HG03521 (cell line): Measurements from ENCODE around the gene SELENOV.
A peak's percentile ranks its signal among the peaks of the same experiment; 100 is the strongest.

ENCODE experiments used
- ATAC-seq: cut with Tn5 transposase; IDR thresholded peaks from one replicate; pipeline ENCODE4 v1.9.1; 2021; ENCODE audit warnings: mild to moderate bottlenecking, moderate library complexity; ENCODE audit not compliant: unreplicated experiment

The SELENOV gene

DNA sequence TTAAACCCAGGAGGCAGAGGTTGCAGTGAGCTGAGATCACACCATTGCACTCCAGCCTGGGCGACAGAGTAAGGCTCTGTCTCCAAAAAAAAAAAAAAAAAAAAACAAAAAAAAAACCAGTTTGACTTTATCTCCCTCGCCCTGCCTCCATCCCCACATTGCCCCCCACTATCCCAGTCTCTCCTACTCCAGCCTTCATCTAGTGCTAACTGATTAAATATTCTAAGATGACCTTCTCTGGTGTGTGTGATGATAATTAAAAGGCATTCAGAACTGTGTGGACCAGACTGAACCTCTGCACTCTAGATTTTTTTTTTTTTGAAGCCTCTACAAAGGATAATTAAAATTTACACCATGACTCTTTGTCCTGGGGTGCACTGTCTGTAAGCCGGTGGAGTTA, 22.2 kb upstream of the SELENOV start:
- ATAC-seq, result no peak

DNA sequence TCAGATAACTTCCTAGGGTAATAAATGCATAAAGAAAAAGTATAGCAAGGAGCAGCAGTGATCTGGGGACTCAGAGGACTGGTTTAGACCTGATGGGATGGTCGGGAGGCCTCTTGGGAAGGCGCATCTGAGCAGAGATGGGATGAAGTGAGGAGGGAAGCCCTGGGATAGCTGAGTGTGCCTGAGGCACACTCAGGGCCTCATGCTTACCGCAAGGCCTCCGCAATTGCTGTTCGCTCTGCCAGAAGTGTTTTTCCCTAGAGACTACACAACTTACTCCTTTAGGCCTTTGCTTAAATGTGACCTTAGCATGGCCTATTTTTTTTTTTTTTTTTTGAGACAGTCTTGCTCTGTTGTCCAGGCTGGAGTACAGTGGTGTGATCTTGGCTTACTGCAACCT, 20.3 kb upstream of the SELENOV start:
- no peak for ATAC-seq

DNA sequence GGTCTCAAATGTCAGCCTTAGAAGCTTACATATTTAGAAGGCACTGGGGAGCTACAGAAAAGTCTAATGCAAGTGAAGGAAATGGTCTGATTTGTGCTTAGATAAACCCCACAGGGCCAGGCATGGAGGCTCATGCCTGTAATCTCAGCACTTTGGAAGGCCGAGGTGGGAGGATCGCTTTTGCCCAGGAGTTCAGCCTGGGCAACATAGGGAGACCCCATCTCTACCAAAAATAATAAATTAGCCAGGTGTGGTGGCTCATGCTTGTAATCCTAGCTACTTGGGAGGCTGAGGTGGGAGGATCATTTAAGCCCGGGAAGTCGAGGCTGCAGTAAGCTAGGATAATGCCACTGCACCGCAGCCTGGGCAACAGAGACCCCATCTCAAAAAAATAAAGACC, 18.9 kb upstream of the SELENOV start:
- ATAC-seq, result no peak

DNA sequence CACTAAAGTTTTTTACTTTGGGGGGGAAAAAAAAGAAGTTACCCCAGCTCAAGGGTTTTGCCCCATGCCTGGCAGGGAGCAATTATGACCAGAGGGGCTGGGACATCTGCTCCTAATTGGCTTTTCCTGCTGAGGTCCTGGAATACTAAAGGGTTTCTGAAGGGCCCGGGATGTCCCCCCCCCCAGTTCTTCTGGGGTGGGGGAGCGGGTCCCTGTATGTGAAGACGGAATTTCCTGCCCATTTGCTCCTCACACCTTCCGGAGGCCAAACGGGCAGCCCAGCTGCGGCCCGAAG, 17.3 kb upstream of the SELENOV start:
- no peak for ATAC-seq

DNA sequence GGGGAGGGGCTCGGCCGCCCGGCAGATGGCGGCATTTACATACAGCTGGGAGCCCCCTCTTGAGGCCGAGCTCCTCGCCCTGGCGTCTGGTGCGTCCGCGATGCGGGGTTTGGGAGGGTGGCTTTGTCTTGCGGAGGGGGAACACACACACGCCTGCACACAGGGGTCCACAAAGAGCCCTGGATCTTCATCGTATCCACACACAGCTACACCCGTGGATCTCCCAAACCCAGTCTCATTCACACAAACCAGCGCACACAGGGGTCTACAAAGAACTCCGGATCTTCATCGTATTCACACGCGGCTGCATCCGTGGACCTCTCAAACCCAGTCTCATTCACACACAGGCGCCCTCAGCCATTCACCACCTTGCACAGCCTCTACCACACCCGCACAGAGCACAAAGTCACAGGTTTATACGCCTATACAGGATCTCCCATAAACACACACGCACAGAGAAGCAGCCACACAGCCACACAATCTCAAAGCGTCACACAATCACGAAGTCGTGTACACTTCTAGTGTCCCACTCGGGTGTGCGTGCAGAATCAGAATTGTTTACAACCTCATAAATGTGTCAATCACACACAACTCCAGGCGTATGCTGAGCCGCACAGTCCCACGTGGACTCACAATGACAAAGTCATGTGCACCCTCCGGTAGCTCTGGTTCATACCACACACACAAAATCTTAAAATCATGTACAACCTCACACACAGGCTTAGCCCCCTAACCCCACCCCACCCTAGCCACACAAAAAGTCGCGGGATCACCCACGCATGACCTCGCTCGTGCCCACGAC, 16.7 kb upstream of the SELENOV start:
- ATAC-seq, result no peak

DNA sequence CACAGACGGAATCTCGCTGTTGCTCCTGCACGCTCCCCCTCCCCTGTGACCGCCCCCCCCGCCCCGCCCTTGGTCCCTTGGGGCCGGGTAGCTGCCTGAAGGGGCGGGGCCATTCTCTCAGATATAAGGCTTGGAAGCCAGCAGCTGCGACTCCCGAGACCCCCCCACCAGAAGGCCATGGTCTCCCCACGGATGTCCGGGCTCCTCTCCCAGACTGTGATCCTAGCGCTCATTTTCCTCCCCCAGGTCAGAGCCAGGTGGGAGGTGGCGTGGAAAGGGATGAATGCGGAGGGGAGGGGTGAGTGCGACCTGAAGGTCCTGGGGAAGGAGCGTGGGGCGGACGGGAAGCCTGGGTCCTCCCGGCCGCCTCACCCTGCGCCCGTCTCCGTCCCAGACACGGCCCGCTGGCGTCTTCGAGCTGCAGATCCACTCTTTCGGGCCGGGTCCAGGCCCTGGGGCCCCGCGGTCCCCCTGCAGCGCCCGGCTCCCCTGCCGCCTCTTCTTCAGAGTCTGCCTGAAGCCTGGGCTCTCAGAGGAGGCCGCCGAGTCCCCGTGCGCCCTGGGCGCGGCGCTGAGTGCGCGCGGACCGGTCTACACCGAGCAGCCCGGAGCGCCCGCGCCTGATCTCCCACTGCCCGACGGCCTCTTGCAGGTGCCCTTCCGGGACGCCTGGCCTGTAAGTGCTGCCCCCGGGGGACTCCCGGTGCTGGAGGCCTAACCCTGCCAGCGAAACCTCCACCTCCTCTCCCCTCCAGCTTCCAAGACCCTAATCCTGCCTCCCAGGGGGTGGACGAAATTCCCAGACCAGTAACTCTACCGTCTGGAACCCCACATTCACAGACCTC, 15.9 kb upstream of the SELENOV start, which contains the start of gene DLL3:
DLL3 (plus strand) TSS at position 150 of the 845 bp plus-strand sequence; CDS start at position 178, 28 bp downstream.
- no peak for ATAC-seq

DNA sequence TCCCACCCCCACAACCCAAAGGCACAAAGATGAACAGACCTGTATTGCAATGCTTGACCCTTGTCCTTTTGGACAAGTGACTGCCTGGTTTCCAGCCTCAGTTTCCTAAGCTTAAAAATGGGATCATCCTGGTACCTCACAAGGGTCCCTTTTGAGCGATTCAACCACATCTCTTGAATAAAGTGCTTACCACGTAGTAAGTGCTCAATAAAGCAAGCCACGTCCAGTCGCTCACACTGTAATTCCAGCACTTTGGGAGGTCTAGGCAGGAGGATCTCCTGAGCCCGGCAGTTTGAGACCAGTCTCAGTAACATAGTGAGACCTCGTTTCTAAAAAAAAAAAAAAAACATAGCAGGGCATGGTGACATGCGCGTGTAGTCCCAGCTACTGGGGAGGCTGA, 15.0 kb upstream of the SELENOV start:
- no peak for ATAC-seq

DNA sequence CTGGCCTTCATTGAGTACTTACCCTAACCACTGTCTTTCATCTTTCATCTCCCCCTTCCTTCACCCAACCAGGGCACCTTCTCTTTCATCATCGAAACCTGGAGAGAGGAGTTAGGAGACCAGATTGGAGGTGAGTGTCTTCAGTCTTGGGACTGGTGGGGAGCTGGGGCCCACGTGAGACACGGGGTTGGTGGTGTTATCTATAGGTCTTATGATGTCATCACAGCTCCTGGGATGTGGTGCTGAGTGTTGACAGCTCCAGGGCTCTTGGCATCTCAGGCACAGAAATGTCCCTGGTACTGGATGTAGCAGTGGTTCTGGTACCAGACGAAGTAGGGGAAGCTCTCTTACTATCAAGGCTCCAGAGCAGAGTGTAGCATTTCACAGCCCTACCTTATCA, 14.4 kb upstream of the SELENOV start:
- ATAC-seq, result no peak

DNA sequence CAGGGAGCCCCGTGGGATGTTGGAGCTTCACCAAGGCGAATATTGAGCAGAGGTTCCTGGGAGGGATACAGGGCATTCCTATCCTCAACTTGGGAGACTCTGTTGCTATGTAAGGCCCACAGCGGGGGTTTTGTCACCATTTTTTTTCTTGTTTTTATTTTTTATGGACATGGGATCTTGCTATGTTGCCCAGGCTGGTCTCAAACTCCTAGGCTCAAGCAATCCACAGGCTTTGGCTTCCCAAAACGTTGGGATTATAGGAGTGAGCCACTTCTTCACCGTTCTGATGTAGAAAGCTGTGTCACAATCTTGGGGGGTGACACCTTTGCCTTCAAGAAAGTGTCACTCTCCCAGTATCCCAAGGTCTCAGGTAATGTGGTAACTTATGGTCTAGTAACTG, 13.6 kb upstream of the SELENOV start:
- ATAC-seq, result no peak

DNA sequence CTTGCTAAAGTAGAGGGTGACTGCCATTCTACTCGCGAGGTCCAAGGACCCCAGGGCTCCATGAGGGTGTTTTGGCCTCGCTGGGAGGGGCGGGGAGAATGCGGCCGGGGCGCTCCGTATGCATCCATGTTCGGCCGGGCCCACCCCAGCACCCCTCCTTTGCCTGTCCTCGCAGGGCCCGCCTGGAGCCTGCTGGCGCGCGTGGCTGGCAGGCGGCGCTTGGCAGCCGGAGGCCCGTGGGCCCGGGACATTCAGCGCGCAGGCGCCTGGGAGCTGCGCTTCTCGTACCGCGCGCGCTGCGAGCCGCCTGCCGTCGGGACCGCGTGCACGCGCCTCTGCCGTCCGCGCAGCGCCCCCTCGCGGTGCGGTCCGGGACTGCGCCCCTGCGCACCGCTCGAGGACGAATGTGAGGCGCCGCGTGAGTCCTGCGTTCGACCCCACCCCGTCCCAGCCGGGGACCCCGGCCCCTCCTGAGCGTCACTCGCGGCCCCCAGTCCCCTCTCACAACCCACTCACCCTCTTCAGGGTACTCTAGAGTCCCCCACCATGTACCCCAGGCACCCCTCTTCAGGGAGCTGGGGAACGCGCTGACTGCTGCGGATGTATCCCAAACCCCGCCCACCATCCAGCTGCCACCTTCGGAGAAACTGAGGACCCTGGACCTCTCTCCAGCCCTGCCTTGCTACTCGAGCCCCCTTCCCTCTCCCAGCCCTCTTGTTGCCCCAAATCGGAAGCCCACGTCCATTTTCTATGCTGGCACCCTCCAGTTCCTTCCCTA, 12.1 kb upstream of the SELENOV start:
- no peak for ATAC-seq

DNA sequence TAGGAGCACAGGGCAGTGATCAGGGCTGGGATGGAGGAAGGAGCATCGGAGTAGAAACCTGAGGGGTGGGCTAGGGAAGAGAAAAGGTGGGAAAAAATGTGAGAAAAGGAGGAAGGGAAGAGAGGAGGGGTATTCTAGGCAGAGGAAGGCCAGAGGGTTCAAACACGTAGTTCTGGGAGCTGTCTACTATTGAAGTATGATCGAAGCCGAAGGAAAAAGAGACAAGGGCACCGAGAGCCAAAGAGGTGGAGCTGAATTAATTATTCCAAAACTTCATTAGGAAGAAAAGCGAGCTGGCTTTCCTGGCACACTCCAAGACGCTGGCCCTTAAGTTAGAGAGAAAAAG, 8.4 kb upstream of the SELENOV start:
- ATAC-seq, result no peak

DNA sequence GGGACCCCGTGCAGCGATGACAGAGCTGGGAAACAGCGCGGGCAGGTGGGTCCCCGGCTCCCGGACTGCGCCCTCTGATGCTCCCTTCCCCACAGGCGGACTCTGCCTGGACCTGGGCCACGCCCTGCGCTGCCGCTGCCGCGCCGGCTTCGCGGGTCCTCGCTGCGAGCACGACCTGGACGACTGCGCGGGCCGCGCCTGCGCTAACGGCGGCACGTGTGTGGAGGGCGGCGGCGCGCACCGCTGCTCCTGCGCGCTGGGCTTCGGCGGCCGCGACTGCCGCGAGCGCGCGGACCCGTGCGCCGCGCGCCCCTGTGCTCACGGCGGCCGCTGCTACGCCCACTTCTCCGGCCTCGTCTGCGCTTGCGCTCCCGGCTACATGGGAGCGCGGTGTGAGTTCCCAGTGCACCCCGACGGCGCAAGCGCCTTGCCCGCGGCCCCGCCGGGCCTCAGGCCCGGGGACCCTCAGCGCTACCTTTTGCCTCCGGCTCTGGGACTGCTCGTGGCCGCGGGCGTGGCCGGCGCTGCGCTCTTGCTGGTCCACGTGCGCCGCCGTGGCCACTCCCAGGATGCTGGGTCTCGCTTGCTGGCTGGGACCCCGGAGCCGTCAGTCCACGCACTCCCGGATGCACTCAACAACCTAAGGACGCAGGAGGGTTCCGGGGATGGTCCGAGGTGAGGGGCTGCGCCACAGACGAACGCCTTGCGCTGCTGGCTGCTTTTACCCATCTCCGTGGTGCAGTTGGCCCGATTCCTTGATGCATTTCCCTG, 7.8 kb upstream of the SELENOV start:
- ATAC-seq, result peak; percentile 66

DNA sequence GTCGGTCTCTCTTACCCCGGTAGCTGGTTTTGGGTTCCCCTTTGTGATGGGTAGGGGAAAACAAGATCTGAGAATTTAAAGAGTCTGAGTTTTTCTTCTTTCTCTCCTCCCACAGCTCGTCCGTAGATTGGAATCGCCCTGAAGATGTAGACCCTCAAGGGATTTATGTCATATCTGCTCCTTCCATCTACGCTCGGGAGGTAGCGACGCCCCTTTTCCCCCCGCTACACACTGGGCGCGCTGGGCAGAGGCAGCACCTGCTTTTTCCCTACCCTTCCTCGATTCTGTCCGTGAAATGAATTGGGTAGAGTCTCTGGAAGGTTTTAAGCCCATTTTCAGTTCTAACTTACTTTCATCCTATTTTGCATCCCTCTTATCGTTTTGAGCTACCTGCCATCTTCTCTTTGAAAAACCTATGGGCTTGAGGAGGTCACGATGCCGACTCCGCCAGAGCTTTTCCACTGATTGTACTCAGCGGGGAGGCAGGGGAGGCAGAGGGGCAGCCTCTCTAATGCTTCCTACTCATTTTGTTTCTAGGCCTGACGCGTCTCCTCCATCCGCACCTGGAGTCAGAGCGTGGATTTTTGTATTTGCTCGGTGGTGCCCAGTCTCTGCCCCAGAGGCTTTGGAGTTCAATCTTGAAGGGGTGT, 7.1 kb upstream of the SELENOV start:
- ATAC-seq, result no peak

DNA sequence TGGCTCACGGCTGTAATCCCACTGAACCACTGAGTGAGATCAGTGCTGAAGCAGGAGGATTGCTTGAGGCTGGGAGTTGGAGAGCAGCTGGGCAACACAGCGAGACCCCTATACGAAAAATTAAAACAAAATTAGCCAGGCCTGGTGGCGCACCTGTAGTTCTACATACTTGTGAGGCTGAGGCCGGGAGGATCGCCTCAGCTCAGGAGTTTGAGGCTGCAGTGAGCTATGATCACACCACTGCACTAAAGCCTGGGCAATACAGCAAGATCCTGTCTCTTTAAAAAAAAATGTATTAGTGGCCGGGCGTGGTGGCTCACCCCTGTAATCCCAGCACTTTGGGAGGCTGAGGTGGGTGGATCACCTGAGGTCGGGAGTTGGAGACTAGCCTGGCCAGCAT, 6.3 kb upstream of the SELENOV start:
- no peak for ATAC-seq

DNA sequence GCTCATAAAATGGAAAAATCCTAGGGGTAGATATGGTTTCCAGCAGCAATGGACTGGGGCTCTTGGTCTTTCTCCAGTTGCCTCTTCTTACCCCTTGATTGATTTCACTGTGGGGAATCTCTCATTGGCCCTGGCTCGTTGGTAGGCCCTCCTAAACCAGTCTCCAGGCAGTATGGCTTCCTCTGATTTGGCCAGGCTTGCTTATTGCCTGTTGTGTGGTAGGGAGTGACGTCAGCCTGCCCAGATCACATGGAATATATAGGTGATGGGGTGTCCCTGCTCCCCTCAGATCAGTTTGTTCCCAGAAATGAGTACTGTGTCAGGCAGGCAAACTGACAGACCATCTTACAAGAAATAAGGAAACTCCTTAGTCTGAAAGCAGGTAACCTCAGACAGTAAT, 5.7 kb upstream of the SELENOV start:
- ATAC-seq, result no peak

DNA sequence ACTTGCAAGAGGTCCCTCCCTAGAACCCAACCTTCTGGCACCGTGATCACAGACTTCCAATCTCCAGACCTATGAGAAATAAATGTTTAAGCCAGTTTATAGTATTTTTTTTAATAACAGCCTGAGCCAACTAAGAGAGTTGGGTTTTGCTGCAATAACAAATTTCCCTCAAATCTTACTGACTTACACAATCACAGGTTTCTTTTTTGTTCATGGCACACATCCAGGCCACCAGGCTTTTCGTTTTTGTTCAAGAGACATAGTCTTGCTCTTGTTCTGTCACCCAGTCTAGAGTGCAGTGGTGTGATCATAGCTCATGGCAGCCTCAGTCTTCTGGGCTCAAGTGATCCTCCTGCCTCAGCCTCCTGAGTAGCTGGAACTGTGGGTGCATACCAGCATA, 2.0 kb upstream of the SELENOV start:
- no peak for ATAC-seq

DNA sequence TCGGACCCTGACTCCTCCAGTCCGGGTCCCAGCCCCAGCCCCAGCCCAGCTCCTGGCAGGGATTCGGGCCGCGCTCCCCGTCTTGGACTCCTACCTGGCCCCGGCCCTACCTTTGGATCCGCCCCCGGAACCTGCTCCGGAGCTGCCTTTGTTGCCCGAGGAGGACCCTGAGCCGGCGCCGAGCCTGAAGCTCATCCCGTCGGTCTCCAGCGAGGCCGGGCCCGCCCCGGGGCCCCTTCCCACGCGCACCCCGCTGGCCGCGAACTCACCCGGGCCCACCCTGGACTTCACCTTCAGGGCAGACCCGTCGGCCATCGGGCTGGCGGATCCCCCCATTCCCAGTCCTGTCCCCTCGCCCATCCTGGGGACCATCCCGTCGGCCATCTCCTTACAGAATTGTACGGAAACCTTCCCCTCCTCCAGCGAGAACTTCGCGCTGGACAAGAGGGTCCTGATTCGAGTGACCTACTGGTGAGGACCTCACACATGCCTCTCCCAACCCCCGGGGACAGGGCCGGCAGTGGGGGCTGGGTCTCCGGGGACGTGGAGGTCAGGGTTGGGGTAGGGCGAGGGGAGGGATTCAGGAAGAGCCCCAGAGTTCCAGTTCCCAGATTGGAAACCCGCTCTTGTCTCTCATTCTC, 732 bp downstream of the SELENOV start:
- no peak for ATAC-seq

DNA sequence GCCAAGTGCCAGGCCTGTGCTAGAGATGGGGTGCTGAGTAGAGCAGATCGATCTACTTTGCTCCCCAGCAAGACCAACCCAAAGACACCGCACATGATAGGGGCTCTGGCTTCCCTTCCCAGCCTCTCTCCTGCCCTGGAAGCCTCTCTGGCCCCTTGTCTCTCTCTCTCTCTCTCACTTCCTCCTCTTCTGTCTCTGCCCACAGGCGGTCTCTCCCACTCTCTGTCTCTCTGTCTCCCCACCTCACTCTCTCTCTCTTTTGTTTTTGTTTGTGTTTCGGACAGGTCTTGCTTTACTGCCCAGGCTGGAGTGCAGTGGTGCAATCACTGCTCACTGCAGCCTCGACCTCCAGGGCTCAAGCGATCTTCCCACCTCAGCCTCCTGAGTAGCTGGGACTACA, 1.3 kb downstream of the SELENOV start:
- no peak for ATAC-seq

DNA sequence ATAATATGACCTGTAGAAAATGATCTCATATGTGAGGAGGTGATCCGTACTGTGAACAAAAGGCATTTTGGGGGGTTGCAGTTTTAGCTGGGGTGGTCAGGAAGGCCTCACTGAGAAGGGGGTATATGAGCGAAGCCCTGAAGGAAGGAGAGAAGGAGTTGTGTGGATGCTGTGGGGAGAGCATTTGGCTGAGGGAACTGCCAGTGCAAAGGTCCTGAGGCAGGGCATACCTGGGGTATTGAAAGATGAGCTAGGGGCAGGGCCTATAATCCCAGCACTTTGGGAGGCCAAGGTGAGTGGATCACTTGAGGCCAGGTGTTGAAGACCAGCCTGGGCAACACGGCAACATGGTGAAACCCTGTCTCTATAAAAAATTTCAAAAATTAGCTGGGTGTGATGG, 2.5 kb downstream of the SELENOV start:
- ATAC-seq, result no peak

DNA sequence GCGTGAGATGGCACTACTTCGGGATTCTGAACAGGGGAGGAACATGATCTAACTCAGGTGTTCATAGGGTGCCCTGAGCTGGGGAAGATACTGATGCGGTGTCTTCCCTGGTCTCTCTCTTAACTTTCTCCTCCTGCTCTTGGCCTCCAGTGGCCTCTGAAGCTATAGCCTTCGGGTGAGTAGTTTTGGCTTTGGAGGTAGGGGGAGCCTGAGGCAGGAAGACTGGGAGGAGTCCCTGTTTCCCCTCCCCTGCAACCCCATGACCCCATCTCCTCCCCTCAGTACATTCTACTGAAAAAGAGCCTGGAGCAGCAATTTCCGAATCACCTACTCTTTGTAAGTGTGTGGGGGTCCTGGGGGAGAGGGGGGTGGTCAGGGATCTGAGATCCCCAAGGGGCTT, 3.5 kb downstream of the SELENOV start:
- ATAC-seq, result no peak
